ENCODE results near the gene TMTC3. TPM values are rescaled to one million over a fixed set of nuclear protein-coding genes. Genes with fewer than 3 reads are reported as not detected.
A peak's percentile ranks its signal among the peaks of the same experiment; 100 is the strongest.

Gene TMTC3
- total and polyA plus RNA-seq, 2 experiments from 2014 or later = 7.0 to 33.7 TPM

GRCh38 chr12:88242571-88242925, 100.4 kb downstream of the TMTC3 start:
- peak overlapping the region; percentile 12 for H2AFZ ChIP-seq
- 77% methylated on average over 1 of the region's 1 CpG for WGBS (ENCODE audit: low lambda C conversion rate, missing lambda C conversion rate)
- no peaks in the 10 kb centered on the region for H4K20me1 ChIP-seq (ENCODE audit: insufficient read depth, poor library complexity, severe bottlenecking)

DNA sequence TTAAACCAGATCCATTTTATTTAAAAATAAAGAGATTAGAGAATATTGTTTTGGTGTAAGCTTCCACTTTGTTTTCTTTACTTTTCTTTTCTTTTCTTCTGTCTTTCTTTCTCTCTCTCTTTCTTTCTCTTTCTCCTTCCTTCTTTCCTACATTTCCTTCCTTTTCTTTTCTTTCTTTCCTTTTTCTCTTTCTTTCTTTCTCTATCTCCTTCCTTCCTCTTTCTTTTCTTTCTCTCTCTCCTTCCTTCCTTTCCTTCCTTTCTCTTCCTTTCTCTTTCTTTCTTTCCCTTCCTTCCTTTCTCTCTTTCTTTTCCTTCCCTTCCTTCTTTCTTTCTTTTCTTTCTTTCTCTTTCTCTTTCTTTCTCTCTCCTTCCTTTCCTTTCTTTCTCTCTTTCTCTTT, 100.8 kb downstream of the TMTC3 start:
- Histone ChIP-seq H3K36me3 (replicated peaks; ENCODE audit: insufficient read depth, low read depth) (no peaks in the 10 kb centered on the region), H3K4me1 (ENCODE audit: insufficient read depth) (no peaks in the 10 kb centered on the region), H3K9me2 (replicated peaks; ENCODE audit: insufficient read depth) (no peaks in the 10 kb centered on the region), H4K20me1 (ENCODE audit: insufficient read depth, poor library complexity, severe bottlenecking) (no peaks in the 10 kb centered on the region), H3K27me3 (no peaks in the 10 kb centered on the region), H3K4me2 (no peak overlapping the region), H3K27ac (no peak overlapping the region), H2AFZ (peak overlapping the region; percentile 12), H3K4me3 (no peak overlapping the region), H3K9me3 (ENCODE audit: low read depth) (no peaks in the 10 kb centered on the region), H3K79me2 (no peaks in the 10 kb centered on the region)
- TF ChIP-seq, protein P1, sequence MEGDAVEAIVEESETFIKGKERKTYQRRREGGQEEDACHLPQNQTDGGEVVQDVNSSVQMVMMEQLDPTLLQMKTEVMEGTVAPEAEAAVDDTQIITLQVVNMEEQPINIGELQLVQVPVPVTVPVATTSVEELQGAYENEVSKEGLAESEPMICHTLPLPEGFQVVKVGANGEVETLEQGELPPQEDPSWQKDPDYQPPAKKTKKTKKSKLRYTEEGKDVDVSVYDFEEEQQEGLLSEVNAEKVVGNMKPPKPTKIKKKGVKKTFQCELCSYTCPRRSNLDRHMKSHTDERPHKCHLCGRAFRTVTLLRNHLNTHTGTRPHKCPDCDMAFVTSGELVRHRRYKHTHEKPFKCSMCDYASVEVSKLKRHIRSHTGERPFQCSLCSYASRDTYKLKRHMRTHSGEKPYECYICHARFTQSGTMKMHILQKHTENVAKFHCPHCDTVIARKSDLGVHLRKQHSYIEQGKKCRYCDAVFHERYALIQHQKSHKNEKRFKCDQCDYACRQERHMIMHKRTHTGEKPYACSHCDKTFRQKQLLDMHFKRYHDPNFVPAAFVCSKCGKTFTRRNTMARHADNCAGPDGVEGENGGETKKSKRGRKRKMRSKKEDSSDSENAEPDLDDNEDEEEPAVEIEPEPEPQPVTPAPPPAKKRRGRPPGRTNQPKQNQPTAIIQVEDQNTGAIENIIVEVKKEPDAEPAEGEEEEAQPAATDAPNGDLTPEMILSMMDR (IDR thresholded peaks at IDR 0.05; ENCODE audit: poor library complexity) = no peak
- TF ChIP-seq EZH2phosphoT487 (IDR thresholded peaks at IDR 0.05; ENCODE audit: low read depth, severe bottlenecking, unreplicated experiment) (no peak), EZH2 (IDR thresholded peaks at IDR 0.05; ENCODE audit: borderline replicate concordance) (no peak)
- no peak for DNase-seq (ENCODE audit: low spot score)

More at GRCh38 chr12:88242571-88242925, 100.4 kb downstream of the TMTC3 start:
- Histone ChIP-seq H3K36me3 (replicated peaks; ENCODE audit: insufficient read depth, low read depth) (no peaks in the 10 kb centered on the region), H3K9me2 (replicated peaks; ENCODE audit: insufficient read depth) (no peaks in the 10 kb centered on the region), H3K4me1 (ENCODE audit: insufficient read depth) (no peaks in the 10 kb centered on the region), H3K4me3 (no peak overlapping the region), H3K4me2 (no peak overlapping the region), H3K9me3 (ENCODE audit: low read depth) (no peaks in the 10 kb centered on the region), H3K27ac (no peak overlapping the region), H3K27me3 (no peaks in the 10 kb centered on the region), H3K79me2 (no peaks in the 10 kb centered on the region)
- DNase-seq (ENCODE audit: low spot score) = no peak
- TF ChIP-seq EZH2 (IDR thresholded peaks at IDR 0.05; ENCODE audit: borderline replicate concordance) = no peak
- TF ChIP-seq, protein P1 (IDR thresholded peaks at IDR 0.05; ENCODE audit: poor library complexity) = no peak
- no peak for TF ChIP-seq EZH2phosphoT487 (IDR thresholded peaks at IDR 0.05; ENCODE audit: low read depth, severe bottlenecking, unreplicated experiment)

DNA sequence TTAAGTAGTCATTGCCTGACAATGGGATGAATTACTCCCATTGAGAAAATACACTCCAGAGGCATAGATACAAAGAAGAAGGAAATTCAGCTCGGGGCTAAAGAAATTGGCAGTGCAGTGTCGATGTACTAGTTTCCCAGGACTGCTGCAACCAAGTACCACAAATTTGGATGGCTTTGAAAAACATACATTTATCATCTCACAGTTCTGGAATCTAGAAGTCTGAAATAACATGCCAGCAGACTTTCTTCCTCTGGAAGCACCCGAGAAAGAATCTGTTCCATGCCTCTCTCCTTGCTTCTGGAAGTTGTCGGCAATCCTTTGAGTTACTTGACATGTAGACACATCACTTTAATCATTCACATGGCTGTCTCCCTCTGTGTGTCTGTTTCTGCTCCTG, 101.9 kb downstream of the TMTC3 start:
- TF ChIP-seq EZH2 (IDR thresholded peaks at IDR 0.05; ENCODE audit: borderline replicate concordance) (no peak), EZH2phosphoT487 (IDR thresholded peaks at IDR 0.05; ENCODE audit: low read depth, severe bottlenecking, unreplicated experiment) (no peak)
- TF ChIP-seq, protein P1 (IDR thresholded peaks at IDR 0.05; ENCODE audit: poor library complexity) = no peak
- DNase-seq (ENCODE audit: low spot score) = no peak
- H3K9me3 ChIP-seq (ENCODE audit: low read depth) = no peaks in the 10 kb centered on the region
- WGBS (ENCODE audit: low lambda C conversion rate, missing lambda C conversion rate) = 46% methylated on average over 4 of the region's 4 CpGs
- H3K36me3 ChIP-seq (replicated peaks; ENCODE audit: insufficient read depth, low read depth) = no peaks in the 10 kb centered on the region
- no peak overlapping the region for H2AFZ ChIP-seq
- H3K4me2 ChIP-seq = no peak overlapping the region
- no peaks in the 10 kb centered on the region for H3K27me3 ChIP-seq
- no peaks in the 10 kb centered on the region for H4K20me1 ChIP-seq (ENCODE audit: insufficient read depth, poor library complexity, severe bottlenecking)
- no peaks in the 10 kb centered on the region for H3K79me2 ChIP-seq
- no peak overlapping the region for H3K4me3 ChIP-seq
- H3K27ac ChIP-seq = no peak overlapping the region
- H3K9me2 ChIP-seq (replicated peaks; ENCODE audit: insufficient read depth) = no peaks in the 10 kb centered on the region
- no peaks in the 10 kb centered on the region for H3K4me1 ChIP-seq (ENCODE audit: insufficient read depth)

GRCh38 chr12:88245905-88246304, 103.8 kb downstream of the TMTC3 start:
- Histone ChIP-seq H3K27me3 (no peaks in the 10 kb centered on the region), H3K4me1 (ENCODE audit: insufficient read depth) (no peaks in the 10 kb centered on the region), H4K20me1 (ENCODE audit: insufficient read depth, poor library complexity, severe bottlenecking) (no peaks in the 10 kb centered on the region), H2AFZ (no peak overlapping the region), H3K79me2 (no peaks in the 10 kb centered on the region), H3K27ac (no peak overlapping the region), H3K9me2 (replicated peaks; ENCODE audit: insufficient read depth) (no peaks in the 10 kb centered on the region), H3K36me3 (replicated peaks; ENCODE audit: insufficient read depth, low read depth) (no peaks in the 10 kb centered on the region), H3K9me3 (ENCODE audit: low read depth) (no peaks in the 10 kb centered on the region), H3K4me2 (no peak overlapping the region), H3K4me3 (no peak overlapping the region)
- TF ChIP-seq, protein P1 (IDR thresholded peaks at IDR 0.05; ENCODE audit: poor library complexity) = no peak
- TF ChIP-seq EZH2phosphoT487 (IDR thresholded peaks at IDR 0.05; ENCODE audit: low read depth, severe bottlenecking, unreplicated experiment) = no peak
- TF ChIP-seq EZH2 (IDR thresholded peaks at IDR 0.05; ENCODE audit: borderline replicate concordance) = no peak
- DNase-seq (ENCODE audit: low spot score) = no peak
- 100% methylated on average over 1 of the region's 1 CpG for WGBS (ENCODE audit: low lambda C conversion rate, missing lambda C conversion rate)
